Heart left ventricle (tissue), 13 donors: ENCODE measurements around the gene COBL.

ENCODE experiments used
- CTCF ChIP-seq, 12 donors: fragments of 200-600 bp; sonication (generic) in 4 of 12; IDR thresholded peaks; one replicate each; pipeline versions ENCODE4 v1.5.0 to v1.8.0; 2018 to 2022; ENCODE audit warnings: antibody characterized with exemption in 12 of 12, mild to moderate bottlenecking in 5 of 12
- POLR2A ChIP-seq, 2 donors: fragments of 450-650 bp; IDR thresholded peaks; one replicate each; pipeline ENCODE4 v1.6.1; 2017; ENCODE audit warnings: antibody characterized with exemption in 2 of 2, mild to moderate bottlenecking in 2 of 2, moderate library complexity in 2 of 2
- donor health status: ischemic (EF 13 %, LVEDD 7.1; RV severe dilation, severe dysfunction).
- donor health status: DM: no; HTN: yes; CAD: no.
- donor health status: DM: no; HTN: no; CAD: no.
- donor health status: ischemic (EF 25% LVEDD 6.9; RV normal size, moderate dysfunction).
- donor health status: ischemic (EF 25% LVEDD 5.7; RV mildly dilated, moderate dysfunction).
- donor health status: ischemic (EF 35%, LVEDD 5.7; RV mildly dilated, moderate dysfunction).
- donor health status: nonischemic (EF 11% LVEDD 7.7; RV severe dilation, severe dysfunction).
- donor health status: DM: yes; HTN: yes; CAD: no.
- donor health status: PGD.
- donor health status: ischemic (EF 29% LVEDD 5.4; RV normal size, mild dysfunction).
- donor health status: nonischemic (EF 23%, LVEDD 6.1; RV moderate dilation, normal function).

- TF ChIP-seq POLR2A (IDR thresholded peaks at IDR 0.05) (no peak), CTCF (IDR thresholded peaks at IDR 0.05) (no peak)
Observed at GRCh38 chr7:50980411-50980810, 336.2 kb downstream of the COBL start.
